Measurements from ENCODE around the gene MYOF.
"Not testable (repeated sequence)": the region's sequence is repeated elsewhere in the genome, so short reads cannot be mapped to it uniquely, and the experiment has no call there.

The MYOF gene

DNA sequence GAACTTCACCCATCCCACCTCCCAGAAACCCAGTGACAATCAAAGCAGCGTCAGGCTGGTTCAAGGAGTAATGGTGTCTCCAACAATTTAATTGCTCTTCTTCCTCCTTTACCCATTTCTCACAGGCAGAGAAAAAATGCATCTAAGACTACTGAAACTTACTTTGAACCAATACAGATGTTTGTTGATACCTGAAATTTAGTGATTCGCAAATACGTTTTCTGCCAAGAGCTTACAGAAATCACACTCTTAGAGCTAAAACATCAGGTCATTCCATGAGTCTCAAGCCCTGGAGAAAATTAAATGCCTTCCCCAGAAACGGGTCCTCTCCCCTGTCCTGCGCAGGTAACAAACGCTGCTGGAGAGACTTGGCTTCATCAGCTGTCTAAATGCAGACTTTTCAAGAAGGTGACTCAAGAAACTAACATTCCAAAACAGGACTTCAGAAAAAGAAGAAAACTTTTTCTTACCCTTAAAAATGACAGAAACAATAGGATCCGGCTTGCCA, 443 bp downstream of the MYOF start:
- no peak for DNase-seq

DNA sequence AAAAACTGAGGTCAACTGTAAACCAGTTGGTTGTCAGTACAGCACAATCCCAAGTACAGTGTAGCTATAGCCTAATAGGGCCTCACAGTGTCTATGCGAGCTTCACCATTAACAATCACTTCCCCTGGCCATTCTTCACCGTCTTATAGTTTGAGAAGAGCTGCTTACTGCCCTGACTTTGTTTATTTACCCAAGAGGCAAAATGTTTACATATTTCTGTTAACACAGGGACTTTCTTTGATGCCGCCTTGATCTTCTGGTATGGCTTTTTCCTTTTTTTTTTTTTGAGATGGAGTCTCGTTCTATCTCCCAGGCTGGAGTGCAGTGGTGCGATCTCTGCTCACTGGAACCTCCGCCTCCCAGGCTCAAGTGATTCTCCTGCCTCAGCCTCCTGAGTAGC, 3.3 kb downstream of the MYOF start:
- DNase-seq, result no peak

DNA sequence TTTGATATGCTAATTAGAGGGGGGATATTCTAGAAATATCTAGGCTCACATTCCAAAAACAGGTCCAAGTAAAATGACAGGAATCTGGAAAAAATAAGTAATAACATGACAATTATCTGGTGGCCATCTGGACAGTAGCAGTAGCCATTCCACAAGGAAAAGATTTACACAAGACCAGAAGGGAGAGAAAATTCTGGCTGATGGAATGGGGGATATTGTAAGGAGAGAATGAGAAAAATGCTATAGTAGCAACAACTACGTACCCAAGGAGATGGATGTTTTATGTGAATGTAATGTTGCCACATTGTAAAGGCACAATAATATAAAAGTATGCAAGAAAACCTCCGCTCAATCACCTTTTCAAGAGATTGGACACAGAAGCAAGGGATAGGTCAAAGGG, 5.4 kb downstream of the MYOF start:
- no peak for DNase-seq

DNA sequence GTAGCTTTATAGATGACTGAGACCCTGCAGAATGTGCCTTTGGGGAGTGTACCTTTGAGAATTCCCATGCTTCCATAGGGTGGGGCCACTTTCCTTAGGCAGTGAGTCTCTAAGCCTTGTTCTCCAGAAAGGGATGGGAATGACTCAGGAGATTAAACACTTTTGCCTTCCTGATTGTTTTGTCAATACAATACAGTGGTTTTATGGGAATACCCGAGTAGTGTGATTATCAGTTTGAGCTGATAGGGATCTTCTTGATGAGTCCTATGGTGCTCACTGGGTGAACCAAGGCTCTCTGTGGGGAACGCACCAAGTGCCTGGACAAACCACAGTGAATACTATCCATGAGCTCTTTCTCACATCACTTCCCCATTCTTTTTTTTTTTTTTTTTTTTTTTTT, 6.3 kb downstream of the MYOF start:
- no peak for DNase-seq

DNA sequence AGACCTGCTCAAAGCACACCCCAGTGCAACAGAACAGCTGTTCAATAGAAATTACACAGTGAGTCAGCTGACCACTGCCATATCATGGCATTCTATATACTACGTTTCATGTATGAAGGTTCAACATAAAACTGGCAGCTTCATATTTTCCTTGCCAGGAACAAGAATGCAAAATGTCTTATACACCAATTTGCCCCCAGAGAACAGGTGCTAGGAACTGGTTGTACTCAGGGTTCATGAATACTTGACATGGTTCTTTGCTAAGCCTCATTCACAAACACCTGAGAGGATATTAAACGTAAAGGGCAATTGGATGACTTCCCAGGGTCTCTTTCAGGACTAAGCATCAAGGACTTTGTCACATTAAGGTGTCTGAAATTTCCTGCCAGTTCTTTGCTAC, 6.9 kb downstream of the MYOF start:
- DNase-seq, result no peak

DNA sequence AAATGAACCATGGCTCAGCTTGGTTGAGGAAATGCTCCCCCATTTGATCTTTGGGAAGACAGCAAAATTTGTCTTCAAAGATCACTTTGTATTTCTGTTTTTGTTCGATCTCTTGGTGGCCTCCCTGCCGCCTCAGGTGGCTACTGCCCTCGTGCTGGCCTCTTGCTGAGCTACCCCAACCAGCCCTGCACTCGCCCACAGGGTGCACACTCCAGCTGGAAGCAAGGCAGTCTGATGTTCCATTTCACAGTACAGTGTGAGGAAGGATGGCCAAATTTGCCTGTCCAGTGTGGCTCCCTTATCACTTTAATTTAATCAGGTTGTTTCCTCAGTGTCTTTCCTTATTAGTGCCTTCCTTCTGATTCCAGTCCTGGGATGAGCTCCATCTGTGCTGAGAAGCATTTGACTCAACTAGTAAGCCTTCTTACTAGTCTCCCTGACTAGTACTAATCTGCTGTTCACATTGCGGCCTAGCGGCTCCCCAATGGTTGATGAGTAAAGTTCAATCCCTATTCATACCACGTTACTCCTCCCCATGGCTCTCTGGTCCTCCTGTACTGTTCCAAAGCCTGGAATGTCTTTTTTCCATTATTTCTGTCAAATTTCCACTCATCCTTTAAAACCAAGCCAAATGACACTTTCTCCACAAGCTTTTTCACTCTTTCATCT, 8.2 kb downstream of the MYOF start:
- no peak for DNase-seq

DNA sequence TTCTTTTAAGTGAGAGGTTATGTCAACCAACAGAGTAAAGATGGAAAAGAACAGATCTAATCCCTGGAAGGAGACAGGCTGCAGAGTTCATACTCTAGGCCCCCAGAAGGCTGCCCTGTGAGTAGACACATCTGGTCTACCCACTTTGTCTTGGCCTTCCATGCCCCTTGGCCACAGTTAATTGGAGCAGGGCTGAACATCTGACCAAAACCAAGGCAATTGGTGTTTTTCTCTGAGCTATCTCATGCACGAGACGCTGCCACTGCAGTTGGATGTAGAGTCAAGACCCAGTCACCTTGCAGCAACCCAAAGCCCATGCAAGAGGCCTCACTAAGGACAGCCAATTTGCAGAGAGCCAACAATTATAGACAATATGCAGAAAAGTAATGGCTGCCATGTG, 9.0 kb downstream of the MYOF start:
- DNase-seq, result no peak

DNA sequence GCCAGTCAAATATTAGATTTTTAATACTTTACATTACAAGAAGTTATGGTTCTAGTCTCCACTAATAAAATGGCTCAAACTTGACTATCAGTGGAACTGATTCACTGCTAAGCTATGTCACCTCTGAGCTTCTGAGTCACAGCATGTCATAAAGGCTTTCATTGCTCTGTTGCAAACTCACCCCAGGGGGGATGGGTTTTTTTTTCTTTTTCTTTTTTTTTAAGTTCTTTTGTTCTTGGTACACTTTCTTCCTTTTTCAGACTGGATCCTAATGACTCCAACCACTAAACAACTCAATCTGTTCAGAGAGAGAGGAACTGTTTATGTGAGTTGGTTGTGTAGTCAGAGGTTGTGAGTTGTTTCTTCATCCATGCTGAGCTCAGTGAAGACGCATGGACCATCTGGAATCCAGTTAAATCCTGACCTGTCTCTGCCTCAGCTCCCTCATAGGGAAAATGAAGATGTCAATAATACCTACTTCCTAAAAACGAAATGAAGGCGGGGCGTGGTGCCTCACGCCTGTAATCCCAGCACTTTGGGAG, 11.0 kb downstream of the MYOF start:
- DNase-seq, result no peak

DNA sequence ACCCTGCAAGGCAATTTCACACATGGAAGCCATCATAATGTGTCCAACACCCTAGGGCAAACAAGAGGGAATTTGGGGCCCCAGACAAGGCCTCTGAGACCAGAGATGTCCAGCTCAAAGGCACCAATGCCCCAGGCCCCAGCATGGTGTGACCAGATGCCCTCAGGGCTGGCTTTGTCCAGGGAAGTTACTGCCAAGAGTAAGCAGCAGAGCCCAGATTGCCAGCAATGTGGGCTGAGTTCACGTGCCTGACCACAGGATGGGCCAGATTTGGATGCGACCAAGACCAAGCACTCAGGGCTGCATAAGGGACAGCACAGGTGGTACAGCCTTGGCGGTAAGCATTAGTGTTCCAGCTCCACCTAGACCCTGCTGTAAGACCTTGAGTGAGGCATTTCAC, 12.7 kb downstream of the MYOF start:
- DNase-seq, result no peak

DNA sequence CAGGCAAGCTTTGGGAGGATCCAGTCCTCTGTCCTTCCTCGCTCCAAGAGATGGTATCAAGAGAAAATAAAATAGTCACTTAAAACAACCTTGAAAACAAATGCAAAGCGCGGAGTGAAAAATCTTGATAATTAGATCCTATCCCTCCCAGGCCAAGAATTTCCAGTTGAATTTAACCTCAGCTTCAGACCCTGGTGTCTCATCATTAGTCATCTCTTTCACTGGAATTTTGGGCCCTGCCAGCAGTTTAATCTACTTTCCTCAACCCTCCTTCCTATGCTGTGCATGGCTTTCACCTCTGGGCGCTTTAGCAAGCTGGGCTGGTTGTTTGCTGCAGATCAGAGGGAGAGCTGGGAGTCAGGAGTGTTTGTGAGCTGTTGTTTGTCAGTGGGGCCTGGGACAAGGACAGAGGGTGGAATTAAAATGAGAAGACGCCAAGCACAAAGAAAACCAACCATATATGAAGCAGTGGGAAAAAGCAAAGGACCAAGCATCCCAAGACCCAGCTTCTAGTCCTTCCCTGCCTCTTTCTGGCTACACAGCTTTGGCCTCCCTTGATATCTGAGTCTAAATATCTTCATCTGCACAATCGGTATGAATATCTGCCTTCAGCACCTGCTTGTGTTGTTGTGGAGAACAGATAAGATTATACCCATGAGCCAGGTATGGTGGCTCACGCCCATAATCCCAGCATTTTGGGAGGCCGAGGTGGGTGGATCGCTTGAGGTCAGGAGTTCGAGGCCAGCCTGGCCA, 13.5 kb downstream of the MYOF start:
- no peak for DNase-seq

DNA sequence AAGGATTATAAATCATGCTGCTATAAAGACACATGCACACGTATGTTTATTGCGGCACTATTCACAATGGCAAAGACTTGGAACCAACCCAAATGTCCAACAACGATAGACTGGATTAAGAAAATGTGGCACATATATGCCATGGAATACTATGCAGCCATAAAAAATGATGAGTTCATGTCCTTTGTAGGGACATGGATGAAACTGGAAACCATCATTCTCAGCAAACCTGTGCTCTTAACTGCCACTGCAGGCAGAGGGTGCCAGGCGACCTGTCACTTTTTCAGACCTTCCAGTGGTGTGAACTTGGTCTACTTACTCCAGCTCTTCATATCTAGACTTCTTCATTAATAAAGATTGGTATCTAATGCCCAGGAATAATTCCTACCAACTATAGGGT, 14.5 kb downstream of the MYOF start:
- not testable (repeated sequence) for DNase-seq

DNA sequence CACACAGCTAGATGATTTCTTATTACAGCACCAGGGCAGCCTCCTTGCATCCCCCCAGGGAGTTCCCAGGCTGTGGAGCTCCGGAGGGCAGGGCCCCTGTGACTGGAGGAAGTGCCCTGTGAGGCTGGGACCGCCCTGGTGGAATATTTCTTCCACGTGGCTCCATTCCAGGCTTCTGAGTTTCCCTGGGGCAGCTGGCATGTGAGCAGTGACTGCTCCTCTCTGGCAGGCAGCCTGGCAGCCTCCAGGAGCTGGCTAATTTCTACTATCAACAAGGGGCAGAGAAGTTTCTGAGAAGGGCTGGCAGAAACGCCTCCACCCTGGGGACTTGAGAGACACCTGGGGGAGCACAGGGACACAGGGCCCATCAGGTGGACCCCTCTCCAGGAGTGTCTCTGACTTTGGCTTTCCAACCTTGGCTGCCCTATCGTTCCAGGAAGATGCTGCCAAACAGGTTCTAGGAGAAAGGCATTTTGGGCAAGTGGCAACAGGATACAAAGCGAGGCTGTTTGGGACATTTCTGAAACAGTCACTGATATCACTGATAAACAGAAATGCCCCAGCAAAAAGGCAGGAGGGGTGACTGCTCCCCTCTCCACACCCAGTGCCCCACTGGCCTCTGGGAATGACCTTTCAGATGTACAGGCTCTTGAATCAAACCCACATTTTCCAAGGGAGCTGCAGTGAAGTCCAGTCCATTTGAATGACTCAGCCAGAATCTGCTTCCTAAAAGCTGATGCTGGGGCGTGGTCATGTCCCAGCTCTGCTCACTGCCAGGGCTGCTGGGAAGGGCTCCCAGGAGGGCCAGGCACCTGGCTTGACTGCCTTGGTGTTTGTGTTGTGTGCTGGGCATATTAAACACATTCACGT, 16.1 kb downstream of the MYOF start:
- DNase-seq, result no peak

DNA sequence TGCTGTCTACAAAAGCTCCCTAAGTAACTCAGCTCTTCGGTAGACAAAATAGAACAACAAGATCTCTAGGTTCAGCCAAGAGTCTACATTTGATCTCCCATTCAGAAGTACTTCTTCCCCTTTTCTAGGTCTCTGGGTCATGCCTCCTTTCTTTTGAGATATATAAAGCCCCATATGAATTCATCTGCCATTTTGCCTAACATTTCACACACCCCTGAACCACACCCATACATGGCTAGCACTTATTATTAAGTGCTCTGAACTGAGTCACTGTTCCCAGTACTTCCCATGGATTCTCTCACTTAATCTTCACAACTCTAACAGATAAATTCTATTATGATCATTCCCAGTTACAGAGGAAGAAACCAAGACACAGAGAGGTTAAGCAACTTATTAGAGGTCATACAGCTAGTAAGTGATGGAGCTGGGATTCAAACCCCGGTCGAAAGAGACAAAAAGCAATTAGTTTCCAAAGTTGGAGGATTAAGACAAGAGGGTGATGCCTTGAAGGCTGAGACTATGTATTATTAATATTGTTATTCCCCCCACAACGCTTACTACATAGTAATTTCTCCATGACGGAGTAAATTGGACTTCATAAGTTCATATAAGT, 17.3 kb downstream of the MYOF start:
- no peak for DNase-seq

DNA sequence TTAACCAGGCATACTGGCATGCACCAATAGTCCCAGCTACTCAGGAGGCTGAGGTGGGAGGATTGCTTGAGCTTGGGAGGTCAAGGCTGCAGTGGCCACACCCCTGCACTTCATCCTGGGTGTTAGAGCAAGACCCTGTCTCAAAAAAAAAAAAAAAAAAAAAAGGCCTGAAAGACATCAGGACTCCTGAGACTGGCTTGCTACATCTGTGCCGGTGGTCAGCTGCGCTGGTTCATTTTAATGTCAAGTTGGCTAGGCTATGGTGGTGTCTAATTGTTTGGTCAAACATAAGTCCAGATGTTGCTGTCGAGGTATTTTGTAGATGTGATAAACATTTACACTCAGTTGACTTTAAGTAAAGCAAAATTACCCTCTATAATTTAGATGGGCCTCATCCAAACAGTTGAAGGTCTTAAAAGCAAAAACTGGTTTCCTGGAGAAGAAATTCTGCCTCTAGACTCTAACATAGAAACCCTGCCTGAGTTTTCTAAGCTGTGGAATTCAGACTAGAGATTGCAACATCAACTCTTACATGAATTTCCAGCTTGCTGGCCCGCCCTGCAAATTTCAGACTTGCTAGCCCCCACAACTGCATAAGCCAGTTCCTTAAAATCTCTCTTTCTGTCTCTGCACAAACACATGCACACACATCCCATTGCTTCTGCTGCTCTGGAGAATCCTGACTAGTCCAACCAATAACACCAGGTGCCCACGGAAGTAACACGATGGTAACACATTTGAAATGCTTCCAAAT, 18.2 kb downstream of the MYOF start:
- no peak for DNase-seq

DNA sequence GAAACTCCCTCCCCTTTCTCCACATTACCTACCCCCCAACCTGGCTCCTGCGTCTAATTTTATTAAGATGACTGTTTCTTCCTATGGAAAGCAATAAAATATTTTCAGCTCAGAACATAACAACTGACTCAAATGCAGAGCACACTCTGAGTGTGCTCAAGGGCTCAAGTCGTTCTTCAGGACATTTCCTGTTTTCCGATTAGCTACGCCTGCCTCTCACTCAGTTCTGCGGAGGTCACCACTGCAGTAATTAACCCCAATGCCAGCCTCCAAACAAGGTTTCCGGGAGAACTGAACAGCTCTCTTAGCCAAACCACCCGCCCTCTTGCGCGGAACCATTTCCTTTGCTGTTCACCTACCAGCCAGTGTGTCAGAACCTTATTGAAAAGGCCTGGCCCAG, 19.3 kb downstream of the MYOF start:
- DNase-seq, result no peak

DNA sequence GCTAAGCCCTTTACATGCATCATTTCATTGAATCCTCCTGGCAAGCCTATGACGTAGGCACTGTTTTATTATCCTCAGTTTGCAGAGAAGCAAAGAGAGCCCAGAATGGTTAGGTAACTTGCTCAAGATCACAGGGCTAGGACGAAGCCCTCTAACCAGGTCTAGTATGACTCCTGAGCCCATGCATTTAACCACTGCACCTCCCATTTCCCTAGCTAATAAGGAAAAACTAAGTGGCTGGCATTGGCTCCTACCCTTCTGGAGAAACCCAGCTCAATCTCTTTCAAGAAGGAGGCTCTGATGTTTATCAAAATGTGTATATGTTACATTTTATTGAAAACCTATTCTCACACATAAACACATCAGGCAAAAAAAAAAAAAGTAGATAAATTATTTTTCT, 19.8 kb downstream of the MYOF start:
- no peak for DNase-seq

DNA sequence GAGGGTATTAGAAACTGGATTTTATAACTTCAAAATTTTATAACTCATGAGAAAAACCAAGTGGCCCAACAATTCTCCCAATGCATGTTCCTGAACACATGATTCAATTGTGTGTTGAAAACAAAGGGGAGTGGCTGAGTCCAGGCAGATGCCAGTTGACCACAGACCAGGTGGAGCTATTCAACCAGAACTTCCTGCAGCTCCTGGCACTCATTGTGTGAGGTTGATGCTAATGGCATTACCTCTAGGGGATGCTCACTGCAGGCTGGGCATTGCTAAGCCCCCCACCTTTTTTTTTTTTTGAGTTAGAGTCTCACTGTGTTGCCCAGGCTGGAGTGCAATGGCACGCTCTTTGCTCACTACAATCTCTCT, 20.3 kb downstream of the MYOF start:
- no peak for DNase-seq

DNA sequence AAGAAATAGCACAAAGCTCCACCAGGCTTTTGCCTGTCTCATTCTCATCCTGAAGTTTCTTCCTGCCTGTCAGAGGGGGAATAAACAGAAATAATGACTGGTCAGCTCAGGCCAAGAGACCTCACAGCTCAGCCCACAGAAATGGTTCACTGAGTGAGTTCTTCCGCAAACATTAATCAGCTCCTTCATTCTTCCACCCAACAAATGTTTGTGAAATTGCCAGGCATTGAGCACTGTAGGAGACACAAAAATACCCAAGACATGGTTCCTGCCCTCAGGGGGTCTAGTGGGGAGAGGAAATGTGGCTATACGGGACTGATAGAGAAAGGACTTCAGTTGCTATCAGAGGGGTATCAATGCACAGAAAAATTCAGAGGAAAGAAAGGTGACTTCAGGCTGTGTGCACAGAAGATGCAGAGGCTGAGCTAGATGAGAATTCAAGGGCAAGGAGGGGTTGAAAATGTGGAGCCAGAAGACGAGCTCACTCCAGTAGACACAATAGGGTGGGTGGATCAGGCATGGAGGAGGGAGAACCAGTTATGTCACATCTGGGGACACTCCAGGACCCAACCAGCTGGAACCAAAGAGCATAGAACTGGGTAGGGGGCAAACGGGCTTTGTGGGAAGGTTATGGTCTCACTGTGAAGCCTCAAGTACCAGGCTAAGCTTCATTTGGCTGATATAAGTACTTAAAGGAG, 20.9 kb downstream of the MYOF start:
- no peak for DNase-seq

DNA sequence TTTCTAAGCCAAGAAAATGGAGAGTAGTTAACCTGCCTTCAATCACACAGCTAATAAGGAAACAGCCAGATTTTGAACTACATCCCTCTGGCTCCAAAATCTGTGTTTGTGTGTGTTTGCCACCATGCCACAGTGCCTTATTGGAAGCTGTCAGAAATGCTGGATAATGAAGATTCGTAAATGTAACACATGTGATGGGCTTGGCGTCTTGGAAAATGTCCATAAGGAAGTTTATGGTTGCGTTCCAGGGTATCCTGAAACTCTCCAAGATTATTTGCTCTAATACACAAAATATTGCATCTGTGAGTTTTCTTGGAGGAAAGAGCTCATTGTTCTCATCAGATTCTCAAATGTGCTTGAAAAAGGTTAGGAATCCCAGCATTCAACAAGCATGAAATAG, 22.7 kb downstream of the MYOF start:
- DNase-seq, result no peak

DNA sequence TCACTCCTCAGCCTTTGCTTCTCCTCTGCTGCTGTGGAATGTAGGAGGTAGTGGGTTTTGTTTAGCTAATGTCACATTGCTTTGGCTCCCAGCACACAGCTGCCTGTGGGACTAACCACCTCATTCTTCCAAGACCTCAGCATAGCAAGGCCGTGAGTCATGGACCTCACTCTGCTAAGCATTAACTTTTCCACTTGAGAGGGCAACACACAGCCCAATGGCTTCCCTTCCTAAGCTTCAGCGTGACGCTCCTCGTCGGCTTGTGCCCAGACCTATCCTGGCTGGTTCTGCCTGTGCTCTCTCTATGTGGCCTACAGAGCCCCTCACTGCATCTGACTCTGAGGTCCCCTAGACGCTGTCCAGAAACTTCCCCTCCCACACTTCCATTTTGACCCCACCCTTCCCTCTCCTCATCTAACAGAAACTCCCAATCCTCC, 23.3 kb downstream of the MYOF start:
- no peak for DNase-seq

DNA sequence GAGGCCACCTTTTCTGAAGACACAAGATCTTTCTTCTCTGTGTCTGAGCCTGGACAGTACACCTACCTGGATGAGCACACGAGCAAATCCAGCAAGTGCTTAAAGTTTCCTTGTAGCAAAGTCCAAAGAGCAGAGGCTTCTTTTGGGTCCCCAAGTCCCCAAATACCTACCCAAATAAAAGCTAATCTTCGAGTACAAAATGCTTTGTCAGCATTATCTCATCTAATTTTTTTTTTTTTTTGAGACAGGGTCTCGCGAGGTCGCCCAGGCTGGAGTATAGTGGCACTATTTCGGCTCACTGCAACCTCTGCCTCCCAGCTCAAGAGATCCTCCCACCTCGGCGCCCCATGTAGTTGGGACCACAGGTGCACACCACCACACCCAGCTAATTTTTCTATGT, 24.6 kb downstream of the MYOF start:
- DNase-seq, result no peak

DNA sequence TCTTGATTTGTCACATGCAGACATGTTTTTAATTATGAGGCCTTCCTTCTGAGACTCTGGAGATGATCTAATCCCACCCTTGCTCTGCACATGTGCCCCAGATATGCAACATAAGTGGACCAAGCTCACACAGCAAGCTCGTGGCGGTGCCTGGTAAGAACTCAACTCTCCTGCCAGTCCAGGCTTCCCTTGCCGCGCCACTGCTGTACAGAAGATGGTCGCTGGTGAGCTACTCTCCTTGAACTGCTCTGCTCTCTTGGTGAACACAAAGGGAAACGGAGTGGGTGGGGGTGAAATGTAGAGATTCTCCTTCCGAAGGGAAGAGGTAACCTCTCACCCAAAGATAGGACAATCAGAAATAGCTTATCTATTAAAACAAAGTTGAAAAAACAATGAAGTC, 25.7 kb downstream of the MYOF start:
- no peak for DNase-seq
